AG09319 (cell line): ENCODE measurements around the gene ETV3.

ENCODE experiments used
- DNase-seq: peaks from one replicate; pipeline ENCODE4 v3.0.0-alpha.2; 2010; ENCODE audit warnings: low read depth; ENCODE audit errors: extremely low read depth
- CTCF ChIP-seq: IDR thresholded peaks from 2 replicates; pipeline ENCODE4 v1.5.1; 2011; ENCODE audit warnings: low read depth, mild to moderate bottlenecking, inconsistent platforms, low read length, moderate library complexity

ETV3 gene

GRCh38 chr1:157091186-157091585 lies 47.0 kb downstream of the ETV3 start:
- DNase-seq: no peak

GRCh38 chr1:157090771-157091170 lies 47.4 kb downstream of the ETV3 start:
- DNase-seq: no peak
- no peak for TF ChIP-seq CTCF

More at GRCh38 chr1:157091186-157091585, 47.0 kb downstream of the ETV3 start:
- no peak for TF ChIP-seq CTCF

GRCh38 chr1:157090196-157090647 lies 48.0 kb downstream of the ETV3 start:
- peak; percentile 79 for DNase-seq
- TF ChIP-seq CTCF: peak; percentile 97

GRCh38 chr1:157089789-157090188 lies 48.4 kb downstream of the ETV3 start:
- TF ChIP-seq CTCF: no peak
- DNase-seq: no peak

- no peak for DNase-seq
- no peak for TF ChIP-seq CTCF
These were observed 49.6 kb downstream of the ETV3 start for GRCh38 chr1:157088607-157089006.

- DNase-seq: no peak
- no peak for TF ChIP-seq CTCF
These were observed 51.2 kb downstream of the ETV3 start for GRCh38 chr1:157087030-157087429.

GRCh38 chr1:157086299-157086698 lies 51.9 kb downstream of the ETV3 start:
- TF ChIP-seq CTCF: no peak
- no peak for DNase-seq
